SK-N-SH treated with all-trans-retinoic acid at 6 μM for 48 hours (cell line): ENCODE data around the gene TSNAX.

Experiments
- ESRRG ChIP-seq: fragments of 250-450 bp; sonication (Bioruptor Pico); IDR thresholded peaks from 2 replicates; pipeline ENCODE4 v1.6.1; 2021; ENCODE audit warnings: mild to moderate bottlenecking
- GLIS3 ChIP-seq: fragments of 250-450 bp; sonication (Bioruptor Pico); IDR thresholded peaks from 2 replicates; pipeline ENCODE4 v1.5.0; 2020; ENCODE audit warnings: mild to moderate bottlenecking, moderate library complexity
- ISL1 ChIP-seq: fragments of 250-450 bp; sonication (Bioruptor Pico); IDR thresholded peaks from 2 replicates; pipeline ENCODE4 v2.1.2; 2022; ENCODE audit warnings: mild to moderate bottlenecking, moderate library complexity
- TSHZ2 ChIP-seq: fragments of 250-450 bp; sonication (Bioruptor Pico); IDR thresholded peaks from 2 replicates; pipeline ENCODE4 v1.5.0; 2020; ENCODE audit warnings: mild to moderate bottlenecking, moderate library complexity
- TF ChIP-seq, protein P1 (sequence below): fragments of 250-450 bp; sonication (Bioruptor Pico); IDR thresholded peaks from 2 replicates; pipeline ENCODE4 v1.8.0; 2020; ENCODE audit warnings: mild to moderate bottlenecking, moderate library complexity, borderline replicate concordance

- TF ChIP-seq, protein P1, sequence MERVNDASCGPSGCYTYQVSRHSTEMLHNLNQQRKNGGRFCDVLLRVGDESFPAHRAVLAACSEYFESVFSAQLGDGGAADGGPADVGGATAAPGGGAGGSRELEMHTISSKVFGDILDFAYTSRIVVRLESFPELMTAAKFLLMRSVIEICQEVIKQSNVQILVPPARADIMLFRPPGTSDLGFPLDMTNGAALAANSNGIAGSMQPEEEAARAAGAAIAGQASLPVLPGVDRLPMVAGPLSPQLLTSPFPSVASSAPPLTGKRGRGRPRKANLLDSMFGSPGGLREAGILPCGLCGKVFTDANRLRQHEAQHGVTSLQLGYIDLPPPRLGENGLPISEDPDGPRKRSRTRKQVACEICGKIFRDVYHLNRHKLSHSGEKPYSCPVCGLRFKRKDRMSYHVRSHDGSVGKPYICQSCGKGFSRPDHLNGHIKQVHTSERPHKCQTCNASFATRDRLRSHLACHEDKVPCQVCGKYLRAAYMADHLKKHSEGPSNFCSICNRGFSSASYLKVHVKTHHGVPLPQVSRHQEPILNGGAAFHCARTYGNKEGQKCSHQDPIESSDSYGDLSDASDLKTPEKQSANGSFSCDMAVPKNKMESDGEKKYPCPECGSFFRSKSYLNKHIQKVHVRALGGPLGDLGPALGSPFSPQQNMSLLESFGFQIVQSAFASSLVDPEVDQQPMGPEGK (CRISPR knock-in tag) = no peak
- TF ChIP-seq ISL1 (CRISPR knock-in tag) = no peak
- no peak for TF ChIP-seq ESRRG (CRISPR knock-in tag)
- no peak for TF ChIP-seq GLIS3 (CRISPR knock-in tag)
- no peak for TF ChIP-seq TSHZ2 (CRISPR knock-in tag)
Measured at GRCh38 chr1:231601824-231602672, 73.6 kb downstream of the TSNAX start.
